ENCODE data around the gene REV1.
A peak's percentile ranks its signal among the peaks of the same experiment; 100 is the strongest.

The REV1 gene

GRCh38 chr2:99450199-99450598 is 39.6 kb downstream of the REV1 start:
- H3K27ac ChIP-seq (ENCODE audit: low read length), result no peak overlapping the region
- peaks cover 2 to 5% of the 10 kb centered on the region in 2 donors for H3K36me3 ChIP-seq (ENCODE audit: control insufficient read depth in 2 of 2, insufficient read depth in 2 of 2, low read length in 2 of 2)
- H3K27me3 ChIP-seq (ENCODE audit: control insufficient read depth in 1 of 2, insufficient read depth in 2 of 2, low read length in 2 of 2), result no peaks in the 10 kb centered on the region
- peaks cover 3% of the 10 kb centered on the region for H3K4me1 ChIP-seq (ENCODE audit: control insufficient read depth, insufficient read depth, low read length)
- no peak overlapping the region for H3K9ac ChIP-seq (ENCODE audit: low read length in 2 of 2)
- no peaks in the 10 kb centered on the region for H3K9me3 ChIP-seq (ENCODE audit: control insufficient read depth in 2 of 2, low read length in 2 of 2)
- H3K4me3 ChIP-seq (ENCODE audit: low read length in 2 of 2), result no peak overlapping the region

DNA sequence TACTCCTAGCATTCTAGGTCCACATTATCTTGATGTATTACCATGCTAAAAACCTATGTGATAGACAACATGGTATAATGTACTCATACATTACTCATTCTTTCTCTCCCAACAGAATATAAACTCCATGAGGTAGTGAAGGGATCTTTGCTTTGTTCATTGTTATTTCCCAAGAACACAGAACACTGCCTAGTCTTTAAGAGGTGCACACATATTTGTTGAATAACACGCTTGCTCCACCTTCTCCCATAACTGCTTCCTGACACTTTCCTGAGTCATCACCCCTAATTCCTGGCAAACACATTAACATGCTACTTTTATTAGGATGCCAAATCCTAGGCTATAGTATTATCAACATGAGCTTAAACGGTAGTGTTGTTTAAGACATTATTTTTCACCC is 41.3 kb downstream of the REV1 start:
- Histone ChIP-seq H3K9me3 (ENCODE audit: control insufficient read depth in 2 of 2, low read length in 2 of 2) (no peaks in the 10 kb centered on the region), H3K9ac (ENCODE audit: low read length in 2 of 2) (no peak overlapping the region), H3K27ac (ENCODE audit: low read length) (no peak overlapping the region), H3K36me3 (ENCODE audit: control insufficient read depth in 2 of 2, insufficient read depth in 2 of 2, low read length in 2 of 2) (peaks cover 0 to 5% of the 10 kb centered on the region in 2 donors), H3K4me1 (ENCODE audit: control insufficient read depth, insufficient read depth, low read length) (peaks cover 3% of the 10 kb centered on the region), H3K27me3 (ENCODE audit: control insufficient read depth in 1 of 2, insufficient read depth in 2 of 2, low read length in 2 of 2) (no peaks in the 10 kb centered on the region), H3K4me3 (ENCODE audit: low read length in 2 of 2) (no peak overlapping the region)

GRCh38 chr2:99445065-99445464 is 44.8 kb downstream of the REV1 start:
- Histone ChIP-seq H3K9me3 (ENCODE audit: control insufficient read depth in 2 of 2, low read length in 2 of 2) (no peaks in the 10 kb centered on the region), H3K27ac (ENCODE audit: low read length) (no peak overlapping the region), H3K36me3 (ENCODE audit: control insufficient read depth in 2 of 2, insufficient read depth in 2 of 2, low read length in 2 of 2) (peaks cover 2 to 7% of the 10 kb centered on the region in 2 donors), H3K4me3 (ENCODE audit: low read length in 2 of 2) (no peak overlapping the region), H3K9ac (ENCODE audit: low read length in 2 of 2) (no peak overlapping the region), H3K4me1 (ENCODE audit: control insufficient read depth, insufficient read depth, low read length) (no peaks in the 10 kb centered on the region), H3K27me3 (ENCODE audit: control insufficient read depth in 1 of 2, insufficient read depth in 2 of 2, low read length in 2 of 2) (no peaks in the 10 kb centered on the region)

DNA sequence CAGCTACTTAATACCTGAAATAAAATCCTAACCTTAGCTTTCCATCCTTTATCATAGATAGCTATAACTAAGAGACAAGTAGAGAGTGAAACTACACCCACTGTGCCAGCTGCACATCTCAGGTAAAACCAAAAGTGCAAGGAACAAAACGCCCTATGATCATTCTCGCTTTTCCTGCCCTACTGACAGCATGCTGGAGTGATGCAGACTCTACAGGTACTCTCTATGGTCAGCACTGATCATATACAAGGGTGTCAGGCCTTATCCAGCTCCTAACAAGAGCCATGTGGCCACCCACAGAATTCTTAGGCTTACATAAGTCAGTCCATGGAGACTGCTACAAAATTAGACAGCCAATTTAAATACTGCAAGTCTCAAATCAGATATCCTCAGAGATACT is 45.6 kb downstream of the REV1 start:
- Histone ChIP-seq H3K4me3 (ENCODE audit: low read length in 2 of 2) (no peak overlapping the region), H3K27ac (ENCODE audit: low read length) (no peak overlapping the region), H3K36me3 (ENCODE audit: control insufficient read depth in 2 of 2, insufficient read depth in 2 of 2, low read length in 2 of 2) (peaks cover 2 to 7% of the 10 kb centered on the region in 2 donors), H3K4me1 (ENCODE audit: control insufficient read depth, insufficient read depth, low read length) (no peaks in the 10 kb centered on the region), H3K9ac (ENCODE audit: low read length in 2 of 2) (no peak overlapping the region), H3K27me3 (ENCODE audit: control insufficient read depth in 1 of 2, insufficient read depth in 2 of 2, low read length in 2 of 2) (no peaks in the 10 kb centered on the region), H3K9me3 (ENCODE audit: control insufficient read depth in 2 of 2, low read length in 2 of 2) (no peaks in the 10 kb centered on the region)

- no peak overlapping the region for H3K4me3 ChIP-seq (ENCODE audit: low read length in 2 of 2)
- no peak overlapping the region for H3K27ac ChIP-seq (ENCODE audit: low read length)
- H3K36me3 ChIP-seq (ENCODE audit: control insufficient read depth in 2 of 2, insufficient read depth in 2 of 2, low read length in 2 of 2), result peaks cover 9 to 10% of the 10 kb centered on the region in 2 donors
- H3K4me1 ChIP-seq (ENCODE audit: control insufficient read depth, insufficient read depth, low read length), result no peaks in the 10 kb centered on the region
- no peaks in the 10 kb centered on the region for H3K9me3 ChIP-seq (ENCODE audit: control insufficient read depth in 2 of 2, low read length in 2 of 2)
- H3K9ac ChIP-seq (ENCODE audit: low read length in 2 of 2), result no peak overlapping the region
- no peaks in the 10 kb centered on the region for H3K27me3 ChIP-seq (ENCODE audit: control insufficient read depth in 1 of 2, insufficient read depth in 2 of 2, low read length in 2 of 2)
Observed at GRCh38 chr2:99442837-99443236, 47.0 kb downstream of the REV1 start.

DNA sequence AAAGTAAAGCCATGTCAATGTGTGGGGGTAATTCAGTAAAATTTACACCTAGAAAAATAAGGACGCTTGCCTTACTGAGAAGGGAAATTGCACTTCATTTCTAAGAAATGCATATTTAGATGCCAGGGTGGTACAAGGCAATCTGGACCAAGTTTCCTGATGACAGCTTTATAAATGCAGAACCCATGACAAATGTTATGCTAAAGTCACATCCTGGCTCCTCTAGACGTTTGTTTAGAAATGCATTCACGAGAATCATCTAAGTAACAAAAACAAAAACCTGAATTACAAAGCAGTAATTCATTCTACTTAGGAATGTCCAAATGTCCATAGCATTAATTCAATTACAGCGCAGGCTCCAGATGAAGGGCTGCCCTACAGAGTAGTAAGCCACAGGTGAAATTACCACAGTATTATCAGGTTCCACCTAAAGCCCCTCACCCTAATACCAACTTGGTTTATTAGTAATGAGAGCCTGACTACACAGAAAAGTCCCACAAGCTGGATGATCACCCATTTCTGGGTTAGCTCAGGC is 49.8 kb downstream of the REV1 start:
- Histone ChIP-seq H3K4me3 (ENCODE audit: low read length in 2 of 2) (no peak overlapping the region), H3K9me3 (ENCODE audit: control insufficient read depth in 2 of 2, low read length in 2 of 2) (no peaks in the 10 kb centered on the region), H3K27me3 (ENCODE audit: control insufficient read depth in 1 of 2, insufficient read depth in 2 of 2, low read length in 2 of 2) (no peaks in the 10 kb centered on the region), H3K4me1 (ENCODE audit: control insufficient read depth, insufficient read depth, low read length) (no peaks in the 10 kb centered on the region), H3K9ac (ENCODE audit: low read length in 2 of 2) (no peak overlapping the region), H3K27ac (ENCODE audit: low read length) (no peak overlapping the region), H3K36me3 (ENCODE audit: control insufficient read depth in 2 of 2, insufficient read depth in 2 of 2, low read length in 2 of 2) (peaks cover 9 to 13% of the 10 kb centered on the region in 2 donors)

DNA sequence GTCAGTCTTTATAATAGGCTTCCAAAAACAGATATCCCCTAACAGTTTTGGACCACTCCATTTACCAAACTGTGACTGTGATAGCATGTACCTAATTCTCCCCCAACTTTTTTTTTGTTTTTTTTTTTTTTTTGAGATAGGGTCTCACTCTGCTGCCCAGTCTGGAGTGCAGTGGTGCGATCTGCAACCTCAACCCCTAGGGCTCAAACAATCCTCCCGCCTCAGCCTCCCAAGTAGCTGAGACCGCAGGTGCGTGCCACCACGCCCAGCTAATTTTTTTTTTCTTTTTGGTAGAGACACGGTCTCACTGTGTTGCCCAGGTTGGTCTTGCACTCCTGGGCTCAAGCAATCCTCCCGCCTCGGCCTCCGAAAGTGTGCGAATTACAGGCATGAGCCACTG is 52.9 kb downstream of the REV1 start:
- H3K4me1 ChIP-seq (ENCODE audit: control insufficient read depth, insufficient read depth, low read length), result peaks cover 2% of the 10 kb centered on the region
- no peak overlapping the region for H3K9ac ChIP-seq (ENCODE audit: low read length in 2 of 2)
- H3K27me3 ChIP-seq (ENCODE audit: control insufficient read depth in 1 of 2, insufficient read depth in 2 of 2, low read length in 2 of 2), result no peaks in the 10 kb centered on the region
- H3K36me3 ChIP-seq (ENCODE audit: control insufficient read depth in 2 of 2, insufficient read depth in 2 of 2, low read length in 2 of 2), result peaks cover 7 to 15% of the 10 kb centered on the region in 2 donors
- H3K27ac ChIP-seq (ENCODE audit: low read length), result no peak overlapping the region
- H3K9me3 ChIP-seq (ENCODE audit: control insufficient read depth in 2 of 2, low read length in 2 of 2), result no peaks in the 10 kb centered on the region
- H3K4me3 ChIP-seq (ENCODE audit: low read length in 2 of 2), result no peak overlapping the region

DNA sequence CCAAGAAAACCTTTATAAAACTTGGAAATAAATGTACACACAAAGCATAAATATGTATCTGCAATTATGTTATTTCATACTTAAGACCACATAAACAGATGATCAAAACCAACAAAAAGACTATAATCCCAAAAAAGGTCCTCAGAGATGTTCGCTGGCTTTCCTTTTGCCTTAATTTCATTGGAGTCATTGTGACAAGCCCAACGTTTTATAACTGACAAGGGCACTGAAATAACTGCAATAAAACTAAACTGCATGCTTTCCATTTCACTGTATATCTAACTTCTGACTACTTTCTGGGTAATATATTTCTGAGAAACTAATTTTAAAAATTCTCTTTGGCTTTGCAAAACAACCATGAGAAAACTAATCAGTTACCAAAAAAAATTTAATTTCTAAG is 56.5 kb downstream of the REV1 start:
- H3K27ac ChIP-seq (ENCODE audit: low read length), result no peak overlapping the region
- H3K4me3 ChIP-seq (ENCODE audit: low read length in 2 of 2), result no peak overlapping the region
- H3K36me3 ChIP-seq (ENCODE audit: control insufficient read depth in 2 of 2, insufficient read depth in 2 of 2, low read length in 2 of 2), result peaks cover 6 to 7% of the 10 kb centered on the region in 2 donors
- no peaks in the 10 kb centered on the region for H3K27me3 ChIP-seq (ENCODE audit: control insufficient read depth in 1 of 2, insufficient read depth in 2 of 2, low read length in 2 of 2)
- H3K9ac ChIP-seq (ENCODE audit: low read length in 2 of 2), result no peak overlapping the region
- peaks cover 8% of the 10 kb centered on the region for H3K4me1 ChIP-seq (ENCODE audit: control insufficient read depth, insufficient read depth, low read length)
- H3K9me3 ChIP-seq (ENCODE audit: control insufficient read depth in 2 of 2, low read length in 2 of 2), result no peaks in the 10 kb centered on the region

- H3K9ac ChIP-seq (ENCODE audit: low read length in 2 of 2), result no peak overlapping the region
- peaks cover 10% of the 10 kb centered on the region in 2 donors for H3K36me3 ChIP-seq (ENCODE audit: control insufficient read depth in 2 of 2, insufficient read depth in 2 of 2, low read length in 2 of 2)
- peak overlapping the region; percentile 53 for H3K27ac ChIP-seq (ENCODE audit: low read length)
Observed at GRCh38 chr2:99431587-99432275, 58.1 kb downstream of the REV1 start.

DNA sequence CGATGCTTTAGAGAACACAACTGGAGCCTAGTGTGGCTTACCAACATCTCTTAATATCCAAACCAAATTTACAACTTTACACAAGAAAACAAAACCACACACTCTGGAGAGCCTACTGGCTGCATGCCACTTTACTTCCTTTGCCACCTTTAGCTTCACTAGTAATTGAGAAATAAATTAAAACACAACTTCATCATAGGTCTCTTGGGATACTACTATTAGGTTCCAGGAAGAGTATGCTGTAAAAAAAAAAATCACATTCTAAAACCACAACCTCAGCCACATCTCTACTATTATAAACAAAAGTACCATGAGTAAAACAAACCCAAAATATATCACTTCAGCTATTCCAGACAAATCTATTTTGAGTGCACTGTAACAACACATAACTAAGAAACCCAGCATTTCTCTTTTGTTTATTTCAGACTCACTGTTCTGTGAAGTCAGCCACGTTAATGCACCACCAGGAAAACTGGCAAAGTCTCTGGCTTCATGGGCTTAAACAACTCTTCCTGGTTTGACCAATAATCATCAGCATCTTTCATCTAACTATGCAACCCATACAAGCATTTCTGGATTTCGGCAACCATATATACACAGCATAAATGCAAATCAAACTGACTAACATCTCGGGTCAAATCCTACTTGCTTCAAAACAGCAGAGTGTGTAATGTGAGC is 59.1 kb downstream of the REV1 start:
- Histone ChIP-seq H3K9me3 (ENCODE audit: control insufficient read depth in 2 of 2, low read length in 2 of 2) (no peaks in the 10 kb centered on the region), H3K27ac (ENCODE audit: low read length) (peak overlapping the region; percentile 53), H3K4me1 (ENCODE audit: control insufficient read depth, insufficient read depth, low read length) (peaks cover 8% of the 10 kb centered on the region), H3K36me3 (ENCODE audit: control insufficient read depth in 2 of 2, insufficient read depth in 2 of 2, low read length in 2 of 2) (peaks cover 10% of the 10 kb centered on the region in 2 donors), H3K4me3 (ENCODE audit: low read length in 2 of 2) (no peak overlapping the region), H3K9ac (ENCODE audit: low read length in 2 of 2) (no peak overlapping the region), H3K27me3 (ENCODE audit: control insufficient read depth in 1 of 2, insufficient read depth in 2 of 2, low read length in 2 of 2) (no peaks in the 10 kb centered on the region)

More at GRCh38 chr2:99431587-99432275, 58.1 kb downstream of the REV1 start:
- H3K9me3 ChIP-seq (ENCODE audit: control insufficient read depth in 2 of 2, low read length in 2 of 2), result no peaks in the 10 kb centered on the region
- no peak overlapping the region for H3K4me3 ChIP-seq (ENCODE audit: low read length in 2 of 2)
- peaks cover 8% of the 10 kb centered on the region for H3K4me1 ChIP-seq (ENCODE audit: control insufficient read depth, insufficient read depth, low read length)
- H3K27me3 ChIP-seq (ENCODE audit: control insufficient read depth in 1 of 2, insufficient read depth in 2 of 2, low read length in 2 of 2), result no peaks in the 10 kb centered on the region

DNA sequence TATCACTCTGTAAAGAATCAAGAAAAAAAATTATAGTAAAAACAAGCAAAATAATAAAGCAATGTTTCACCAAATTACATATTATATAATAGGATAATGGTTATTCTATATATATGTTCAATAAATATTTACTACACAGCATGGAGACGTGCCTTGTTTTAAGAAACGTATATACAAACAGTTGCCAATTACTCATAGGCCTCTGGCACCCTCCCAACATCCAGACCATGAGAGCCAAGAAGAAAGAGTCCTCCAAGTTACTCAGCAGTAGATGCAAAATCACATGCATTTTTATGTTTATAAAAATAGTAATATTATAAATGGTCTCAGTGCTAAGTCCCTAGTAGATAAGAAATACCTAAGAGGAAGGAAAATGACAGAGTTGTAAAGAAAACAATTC is 64.8 kb downstream of the REV1 start:
- Histone ChIP-seq H3K9me3 (ENCODE audit: control insufficient read depth in 2 of 2, low read length in 2 of 2) (no peaks in the 10 kb centered on the region), H3K27me3 (ENCODE audit: control insufficient read depth in 1 of 2, insufficient read depth in 2 of 2, low read length in 2 of 2) (no peaks in the 10 kb centered on the region), H3K4me3 (ENCODE audit: low read length in 2 of 2) (no peak overlapping the region), H3K27ac (ENCODE audit: low read length) (no peak overlapping the region), H3K4me1 (ENCODE audit: control insufficient read depth, insufficient read depth, low read length) (peaks cover 21% of the 10 kb centered on the region), H3K36me3 (ENCODE audit: control insufficient read depth in 2 of 2, insufficient read depth in 2 of 2, low read length in 2 of 2) (peaks cover 9 to 17% of the 10 kb centered on the region in 2 donors), H3K9ac (ENCODE audit: low read length in 2 of 2) (no peak overlapping the region)
